NCI-H2227 (cell line): Measurements from ENCODE around the gene CCDC88C.

Source experiments
- DNase-seq: peaks from one replicate; lab custom pipeline; 2025; ENCODE audit not compliant: unreplicated experiment; lab: John Stamatoyannopoulos, UW

CCDC88C gene

GRCh38 chr14:91293281-91293680 is 124.3 kb downstream of the CCDC88C start:
- DNase-seq = no peak

GRCh38 chr14:91292491-91292890 is 125.1 kb downstream of the CCDC88C start:
- no peak for DNase-seq

- DNase-seq = no peak
Measured at GRCh38 chr14:91291786-91292405, 125.7 kb downstream of the CCDC88C start.

- DNase-seq = no peak
Measured at GRCh38 chr14:91290986-91291385, 126.6 kb downstream of the CCDC88C start.

- no peak for DNase-seq
Measured at GRCh38 chr14:91289464-91289863, 128.2 kb downstream of the CCDC88C start.

- DNase-seq = no peak
Measured at GRCh38 chr14:91288876-91289275, 128.7 kb downstream of the CCDC88C start.

- peak; percentile 79 for DNase-seq
Measured at GRCh38 chr14:91286530-91286937, 131.1 kb downstream of the CCDC88C start.

GRCh38 chr14:91284791-91285548 is 132.7 kb downstream of the CCDC88C start:
- DNase-seq = no peak

- DNase-seq = no peak
Measured at GRCh38 chr14:91284146-91284790, 133.4 kb downstream of the CCDC88C start.

- no peak for DNase-seq
Measured at GRCh38 chr14:91283666-91284065, 134.0 kb downstream of the CCDC88C start.

GRCh38 chr14:91282954-91283645 is 134.5 kb downstream of the CCDC88C start:
- no peak for DNase-seq

- no peak for DNase-seq
Measured at GRCh38 chr14:91281346-91281745, 136.3 kb downstream of the CCDC88C start.

GRCh38 chr14:91280129-91280528 is 137.5 kb downstream of the CCDC88C start:
- no peak for DNase-seq

GRCh38 chr14:91279354-91279753 is 138.3 kb downstream of the CCDC88C start:
- DNase-seq = no peak

GRCh38 chr14:91278383-91278715 is 139.3 kb downstream of the CCDC88C start:
- DNase-seq = no peak

GRCh38 chr14:91277546-91278382 is 139.9 kb downstream of the CCDC88C start:
- no peak for DNase-seq

GRCh38 chr14:91274796-91275195 is 142.8 kb downstream of the CCDC88C start:
- DNase-seq = no peak

GRCh38 chr14:91273885-91274273 is 143.7 kb downstream of the CCDC88C start:
- no peak for DNase-seq

GRCh38 chr14:91273273-91273884 is 144.2 kb downstream of the CCDC88C start:
- DNase-seq = no peak
